Measurements from ENCODE around the gene ARAP2.

DNA sequence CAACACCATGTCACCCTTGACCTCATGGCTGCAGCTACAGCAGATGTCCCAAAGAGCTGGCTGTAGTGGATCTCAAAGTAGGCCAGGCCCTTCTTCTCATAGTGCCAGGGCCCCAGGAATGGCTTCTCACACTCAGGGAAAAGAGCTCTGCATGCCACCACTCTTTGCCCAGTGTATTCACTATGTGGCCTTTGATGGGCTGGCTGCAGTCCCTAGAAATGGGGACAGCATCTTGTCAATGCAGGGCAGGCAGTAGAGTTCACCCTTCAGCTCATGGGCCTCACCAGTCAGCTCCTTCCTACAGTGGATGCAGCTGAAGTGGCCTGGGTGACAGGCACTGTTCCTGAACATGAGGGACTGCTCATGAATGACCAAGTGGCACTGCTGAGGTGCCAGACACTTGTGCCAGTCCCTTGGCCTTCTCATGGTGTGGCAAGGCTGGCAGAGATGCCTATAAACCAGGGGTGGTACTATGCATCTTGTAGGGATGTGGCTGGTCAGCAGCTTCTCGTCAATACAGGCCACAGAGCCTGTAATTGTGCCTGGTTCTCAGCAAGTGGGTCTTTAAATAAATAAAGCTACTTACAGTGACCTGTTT is 178.9 kb downstream of the ARAP2 start:
- TF ChIP-seq POLR2AphosphoS5 (IDR thresholded peaks at IDR 0.05) (no peak), EP300 (IDR thresholded peaks at IDR 0.05) (no peak), POLR2A (IDR thresholded peaks at IDR 0.05) (no peak)
- TF ChIP-seq, protein P1, sequence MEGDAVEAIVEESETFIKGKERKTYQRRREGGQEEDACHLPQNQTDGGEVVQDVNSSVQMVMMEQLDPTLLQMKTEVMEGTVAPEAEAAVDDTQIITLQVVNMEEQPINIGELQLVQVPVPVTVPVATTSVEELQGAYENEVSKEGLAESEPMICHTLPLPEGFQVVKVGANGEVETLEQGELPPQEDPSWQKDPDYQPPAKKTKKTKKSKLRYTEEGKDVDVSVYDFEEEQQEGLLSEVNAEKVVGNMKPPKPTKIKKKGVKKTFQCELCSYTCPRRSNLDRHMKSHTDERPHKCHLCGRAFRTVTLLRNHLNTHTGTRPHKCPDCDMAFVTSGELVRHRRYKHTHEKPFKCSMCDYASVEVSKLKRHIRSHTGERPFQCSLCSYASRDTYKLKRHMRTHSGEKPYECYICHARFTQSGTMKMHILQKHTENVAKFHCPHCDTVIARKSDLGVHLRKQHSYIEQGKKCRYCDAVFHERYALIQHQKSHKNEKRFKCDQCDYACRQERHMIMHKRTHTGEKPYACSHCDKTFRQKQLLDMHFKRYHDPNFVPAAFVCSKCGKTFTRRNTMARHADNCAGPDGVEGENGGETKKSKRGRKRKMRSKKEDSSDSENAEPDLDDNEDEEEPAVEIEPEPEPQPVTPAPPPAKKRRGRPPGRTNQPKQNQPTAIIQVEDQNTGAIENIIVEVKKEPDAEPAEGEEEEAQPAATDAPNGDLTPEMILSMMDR (IDR thresholded peaks at IDR 0.05): no peak

Measured in gastroesophageal sphincter (tissue), 3 donors.